SK-N-SH (cell line): Measurements from ENCODE around the gene GAPVD1. TPM values are rescaled to one million over a fixed set of nuclear protein-coding genes. Genes with fewer than 3 reads are reported as not detected.

Experiments
- CTCF ChIA-PET: fragments of 300-600, 350-600 bp; formaldehyde crosslinking; extraction: SDS; loops from one replicate; lab custom pipeline; 2021; lab: Yijun Ruan, JAX
- POLR2A ChIA-PET: fragments of 350-600 bp; sonication (Branson Sonifier 250); formaldehyde crosslinking; extraction: SDS; loops from one replicate; lab custom pipeline; 2020; ENCODE audit warnings: antibody characterized with exemption, inconsistent platforms; lab: Yijun Ruan, JAX
- DNase-seq: peaks from one replicate; pipeline ENCODE4 v3.0.0; 2012
- H2AFZ ChIP-seq: fragments of 200-600 bp; sonication (generic); 2 replicates; pipeline ENCODE4 v1.8.1; 2016; ENCODE audit warnings: antibody characterized with exemption, mild to moderate bottlenecking, low read depth
- H3F3A ChIP-seq: fragments of 200-600 bp; sonication (generic); replicated peaks from 2 replicates; pipeline ENCODE3; 2016; ENCODE audit warnings: antibody characterized with exemption, mild to moderate bottlenecking; ENCODE audit not compliant: insufficient read depth
- H3K27ac ChIP-seq, 2 experiments: fragments of 200-500 bp in 1 of 2; fragments of 200-600 bp in 1 of 2; sonication (Bioruptor generic) in 1 of 2; sonication (generic), shearing (Covaris generic) in 1 of 2; 2 replicates each; pipeline versions ENCODE4 v1.5.1 to v1.6.1; 2014 to 2016; ENCODE audit warnings: low read depth in 2 of 2, inconsistent platforms in 1 of 2, low read length in 1 of 2, mild to moderate bottlenecking in 1 of 2, mixed read lengths in 1 of 2
- H3K27me3 ChIP-seq: fragments of 200-600 bp; sonication (generic), shearing (Covaris generic); 2 replicates; pipeline ENCODE4 v1.6.1; 2016; ENCODE audit warnings: mixed run types; ENCODE audit not compliant: insufficient read depth
- H3K36me3 ChIP-seq, 2 experiments: fragments of 200-500 bp in 1 of 2; fragments of 200-600 bp in 1 of 2; sonication (Bioruptor generic) in 1 of 2; sonication (generic) in 1 of 2; replicated peaks in 1 of 2; 2 replicates each; pipeline versions ENCODE3 to v1.5.1; 2014 to 2016; ENCODE audit warnings: low read length in 1 of 2, mild to moderate bottlenecking in 1 of 2; ENCODE audit not compliant: insufficient read depth in 2 of 2, control insufficient read depth in 1 of 2
- H3K4me1 ChIP-seq, 2 experiments: fragments of 200-500 bp in 1 of 2; fragments of 200-600 bp in 1 of 2; sonication (Bioruptor generic) in 1 of 2; sonication (generic), shearing (Covaris generic) in 1 of 2; 2 replicates each; pipeline versions ENCODE4 v1.5.1 to v1.6.1; 2014 to 2016; ENCODE audit warnings: low read depth in 1 of 2, low read length in 1 of 2, mixed run types in 1 of 2; ENCODE audit not compliant: insufficient read depth in 2 of 2, control insufficient read depth in 1 of 2
- H3K4me2 ChIP-seq: fragments of 200-600 bp; sonication (generic), shearing (Covaris generic); 2 replicates; pipeline ENCODE4 v1.6.1; 2017; ENCODE audit warnings: mixed run types
- H3K4me3 ChIP-seq, 2 experiments: fragments of 200-500 bp in 1 of 2; fragments of 200-600 bp in 1 of 2; sonication (Bioruptor generic) in 1 of 2; sonication (generic), shearing (Covaris generic) in 1 of 2; 2 replicates each; pipeline versions ENCODE4 v1.5.1 to v1.8.1; 2014 to 2016; ENCODE audit warnings: low read depth in 2 of 2, inconsistent platforms in 1 of 2, low read length in 1 of 2, mild to moderate bottlenecking in 1 of 2, mixed read lengths in 1 of 2, moderate library complexity in 1 of 2
- H3K79me2 ChIP-seq: fragments of 200-600 bp; sonication (generic); 2 replicates; pipeline ENCODE4 v1.8.1; 2017; ENCODE audit warnings: mild to moderate bottlenecking; ENCODE audit not compliant: insufficient read depth
- H3K9ac ChIP-seq: fragments of 200-600 bp; sonication (generic); 2 replicates; pipeline ENCODE4 v1.6.1; 2017; ENCODE audit warnings: mixed run types
- H3K9me2 ChIP-seq: fragments of 200-600 bp; sonication (generic); 2 replicates; pipeline ENCODE4 v1.6.1; 2017; ENCODE audit warnings: mixed run types
- H3K9me3 ChIP-seq: fragments of 200-600 bp; sonication (generic); 2 replicates; pipeline ENCODE4 v1.6.1; 2017; ENCODE audit warnings: mixed run types, mild to moderate bottlenecking, moderate library complexity
- H4K20me1 ChIP-seq: fragments of 200-600 bp; sonication (generic); 2 replicates; pipeline ENCODE4 v1.6.1; 2017; ENCODE audit warnings: mild to moderate bottlenecking, mixed run types; ENCODE audit not compliant: insufficient read depth
- EP300 ChIP-seq, 2 experiments: IDR thresholded peaks; 2 replicates each; pipeline versions ENCODE4 v1.4.0 to v1.6.1; 2012; ENCODE audit warnings: borderline replicate concordance in 1 of 2, low read depth in 1 of 2, low read length in 1 of 2
- EZH2phosphoT487 ChIP-seq: fragments of 200-600 bp; sonication (generic); IDR thresholded peaks from 2 replicates; pipeline ENCODE4 v1.6.1; 2017; ENCODE audit warnings: low read depth, mixed run types, mild to moderate bottlenecking, antibody characterized with exemption, moderate library complexity, borderline replicate concordance
- FOXJ3 ChIP-seq: sonication (generic); formaldehyde crosslinking; IDR thresholded peaks from 2 replicates; pipeline ENCODE4 v1.5.1; 2020; ENCODE audit warnings: mild to moderate bottlenecking, missing genetic modification reagents
- JUND ChIP-seq: IDR thresholded peaks from 2 replicates; pipeline ENCODE4 v1.4.0; 2012
- NFIC ChIP-seq: IDR thresholded peaks from 2 replicates; pipeline ENCODE4 v1.4.0; 2012; ENCODE audit warnings: borderline replicate concordance
- POLR2AphosphoS5 ChIP-seq: IDR thresholded peaks from 2 replicates; pipeline ENCODE4 v1.6.1; 2012; ENCODE audit warnings: low read depth, low read length
- RCOR1 ChIP-seq: fragments of 150-350 bp; IDR thresholded peaks from 2 replicates; pipeline ENCODE4 v1.6.1; 2017; ENCODE audit warnings: antibody characterized with exemption, low read length
- TCF12 ChIP-seq: IDR thresholded peaks from 2 replicates; pipeline ENCODE4 v1.4.0; 2012
- TEAD4 ChIP-seq: IDR thresholded peaks from 2 replicates; pipeline ENCODE4 v1.4.0; 2012; ENCODE audit warnings: mild to moderate bottlenecking, borderline replicate concordance; ENCODE audit not compliant: insufficient read depth
- YY1 ChIP-seq: IDR thresholded peaks from 2 replicates; pipeline ENCODE4 v1.4.0; 2012; ENCODE audit warnings: low read depth, mild to moderate bottlenecking
- WGBS: methylation state at CpG from one replicate; pipeline ENCODE4 v1.1.6; 2017; ENCODE audit warnings: low lambda C conversion rate; 5-methylcytosine and 5-hydroxymethylcytosine counted together
- polyA plus RNA-seq, 3 experiments: library from polyadenylated mRNA; depleted of rRNA; stranded (reverse); fragments of >200 nt; gene quantifications; 2 replicates each; pipeline ENCODE4 v1.2.3, GENCODE V29; 2012
- TF ChIP-seq, protein P1 (sequence below): fragments of 200-600 bp; sonication (generic); IDR thresholded peaks from 2 replicates; pipeline ENCODE4 v1.6.1; 2017; ENCODE audit warnings: antibody characterized with exemption, mild to moderate bottlenecking, moderate library complexity
- TF ChIP-seq, protein P2 (sequence below): IDR thresholded peaks from 2 replicates; pipeline ENCODE4; 2012
- TF ChIP-seq, protein P3 (sequence below): IDR thresholded peaks from 2 replicates; pipeline ENCODE4 v1.4.0; 2012; ENCODE audit warnings: low read depth, borderline replicate concordance
- TF ChIP-seq, protein P4 (sequence below): fragments of 150-350 bp; IDR thresholded peaks from 2 replicates; pipeline ENCODE4 v1.6.1; 2017; ENCODE audit warnings: antibody characterized with exemption, low read length, low read depth, borderline replicate concordance
- TF ChIP-seq, protein P5 (sequence below): IDR thresholded peaks from 2 replicates; pipeline ENCODE4 v1.4.0; 2012; ENCODE audit warnings: low read depth
- TF ChIP-seq, protein P6 (sequence below): IDR thresholded peaks from 2 replicates; pipeline ENCODE4 v1.6.1; 2012; ENCODE audit warnings: mild to moderate bottlenecking, low read depth, low read length, moderate library complexity

GAPVD1 gene
- polyA plus RNA-seq, 1 of the 3 experiments (the other 2 are of a cell fraction) = 10.5 TPM

DNA sequence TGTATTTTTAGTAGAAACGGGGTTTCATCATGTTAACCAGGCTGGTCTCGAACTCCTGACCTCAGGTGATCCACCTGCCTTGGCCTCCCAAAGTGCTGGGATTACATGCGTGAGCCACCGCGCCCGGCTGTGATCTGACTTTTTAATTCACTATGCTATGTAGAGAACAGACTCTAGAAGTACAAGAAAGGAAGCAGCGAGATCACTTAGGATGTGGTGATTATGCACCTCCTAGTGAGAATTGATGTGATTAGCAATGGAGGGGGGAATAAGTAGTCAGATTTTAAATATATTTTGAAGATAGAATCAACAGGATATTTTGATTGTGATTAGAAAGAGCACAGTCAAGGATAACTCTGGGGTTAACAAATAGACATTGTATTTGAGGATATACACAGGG is 36.3 kb downstream of the GAPVD1 start:
- peaks cover 11 to 27% of the 10 kb centered on the region in 2 experiments for H3K36me3 ChIP-seq
- no peak for DNase-seq
- CTCF ChIA-PET = no interaction called here
- no peak overlapping the region for H3K4me2 ChIP-seq
- 100% methylated on average over 7 of the region's 7 CpGs for WGBS
- no peaks in the 10 kb centered on the region for H3K9me2 ChIP-seq
- peaks cover 4% of the 10 kb centered on the region; the same call in 1 of the 2 replicates for H4K20me1 ChIP-seq
- no peak overlapping the region for H3K27ac ChIP-seq
- H3K4me1 ChIP-seq = no peaks in the 10 kb centered on the region
- H3K9me3 ChIP-seq = no peaks in the 10 kb centered on the region
- peaks cover 4% of the 10 kb centered on the region for H3F3A ChIP-seq
- POLR2A ChIA-PET = no interaction called here
- no peak overlapping the region for H3K9ac ChIP-seq
- no peak for TF ChIP-seq EP300 (IDR thresholded peaks at IDR 0.05; ENCODE audit: borderline replicate concordance in 1 of 2, low read depth in 1 of 2, low read length in 1 of 2)
- TF ChIP-seq YY1 = no peak
- H3K79me2 ChIP-seq = peaks cover 58% of the 10 kb centered on the region
- no peak overlapping the region for H2AFZ ChIP-seq
- no peaks in the 10 kb centered on the region for H3K27me3 ChIP-seq
- H3K4me3 ChIP-seq = no peak overlapping the region

DNA sequence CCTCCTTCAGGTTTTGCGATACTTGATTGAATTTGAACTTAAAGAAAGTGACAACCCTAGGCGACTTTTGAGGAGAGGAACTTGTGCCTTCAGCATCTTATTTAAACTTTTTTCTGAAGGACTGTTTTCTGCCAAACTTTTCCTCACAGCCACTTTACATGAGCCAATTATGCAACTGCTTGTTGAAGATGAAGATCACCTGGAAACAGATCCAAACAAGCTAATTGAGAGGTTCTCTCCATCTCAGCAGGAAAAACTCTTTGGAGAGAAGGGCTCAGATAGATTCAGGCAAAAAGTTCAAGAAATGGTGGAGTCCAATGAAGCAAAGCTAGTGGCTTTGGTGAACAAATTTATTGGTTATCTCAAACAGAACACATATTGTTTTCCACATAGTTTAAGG is 40.6 kb downstream of the GAPVD1 start:
- Histone ChIP-seq H3K79me2 (peaks cover 20% of the 10 kb centered on the region; the same call in 1 of the 2 replicates), H3K9me2 (no peaks in the 10 kb centered on the region), H3K9ac (no peak overlapping the region), H3K4me3 (no peak overlapping the region), H3K27ac (no peak overlapping the region), H2AFZ (no peak overlapping the region), H3K36me3 (peaks cover 12 to 32% of the 10 kb centered on the region in 2 experiments), H4K20me1 (no peaks in the 10 kb centered on the region), H3F3A (peaks cover 1% of the 10 kb centered on the region), H3K27me3 (no peaks in the 10 kb centered on the region), H3K4me1 (no peaks in the 10 kb centered on the region), H3K4me2 (no peak overlapping the region), H3K9me3 (no peaks in the 10 kb centered on the region)
- DNase-seq = no peak
- TF ChIP-seq, protein P1, sequence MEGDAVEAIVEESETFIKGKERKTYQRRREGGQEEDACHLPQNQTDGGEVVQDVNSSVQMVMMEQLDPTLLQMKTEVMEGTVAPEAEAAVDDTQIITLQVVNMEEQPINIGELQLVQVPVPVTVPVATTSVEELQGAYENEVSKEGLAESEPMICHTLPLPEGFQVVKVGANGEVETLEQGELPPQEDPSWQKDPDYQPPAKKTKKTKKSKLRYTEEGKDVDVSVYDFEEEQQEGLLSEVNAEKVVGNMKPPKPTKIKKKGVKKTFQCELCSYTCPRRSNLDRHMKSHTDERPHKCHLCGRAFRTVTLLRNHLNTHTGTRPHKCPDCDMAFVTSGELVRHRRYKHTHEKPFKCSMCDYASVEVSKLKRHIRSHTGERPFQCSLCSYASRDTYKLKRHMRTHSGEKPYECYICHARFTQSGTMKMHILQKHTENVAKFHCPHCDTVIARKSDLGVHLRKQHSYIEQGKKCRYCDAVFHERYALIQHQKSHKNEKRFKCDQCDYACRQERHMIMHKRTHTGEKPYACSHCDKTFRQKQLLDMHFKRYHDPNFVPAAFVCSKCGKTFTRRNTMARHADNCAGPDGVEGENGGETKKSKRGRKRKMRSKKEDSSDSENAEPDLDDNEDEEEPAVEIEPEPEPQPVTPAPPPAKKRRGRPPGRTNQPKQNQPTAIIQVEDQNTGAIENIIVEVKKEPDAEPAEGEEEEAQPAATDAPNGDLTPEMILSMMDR = no peak
- no peak for TF ChIP-seq JUND
- TF ChIP-seq FOXJ3 = no peak
- no peak for TF ChIP-seq EZH2phosphoT487
- TF ChIP-seq, protein P2, sequence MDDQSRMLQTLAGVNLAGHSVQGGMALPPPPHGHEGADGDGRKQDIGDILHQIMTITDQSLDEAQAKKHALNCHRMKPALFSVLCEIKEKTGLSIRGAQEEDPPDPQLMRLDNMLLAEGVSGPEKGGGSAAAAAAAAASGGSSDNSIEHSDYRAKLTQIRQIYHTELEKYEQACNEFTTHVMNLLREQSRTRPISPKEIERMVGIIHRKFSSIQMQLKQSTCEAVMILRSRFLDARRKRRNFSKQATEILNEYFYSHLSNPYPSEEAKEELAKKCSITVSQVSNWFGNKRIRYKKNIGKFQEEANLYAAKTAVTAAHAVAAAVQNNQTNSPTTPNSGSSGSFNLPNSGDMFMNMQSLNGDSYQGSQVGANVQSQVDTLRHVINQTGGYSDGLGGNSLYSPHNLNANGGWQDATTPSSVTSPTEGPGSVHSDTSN = no peak
- no peak for TF ChIP-seq TCF12
- no peak for TF ChIP-seq RCOR1
- TF ChIP-seq, protein P3, sequence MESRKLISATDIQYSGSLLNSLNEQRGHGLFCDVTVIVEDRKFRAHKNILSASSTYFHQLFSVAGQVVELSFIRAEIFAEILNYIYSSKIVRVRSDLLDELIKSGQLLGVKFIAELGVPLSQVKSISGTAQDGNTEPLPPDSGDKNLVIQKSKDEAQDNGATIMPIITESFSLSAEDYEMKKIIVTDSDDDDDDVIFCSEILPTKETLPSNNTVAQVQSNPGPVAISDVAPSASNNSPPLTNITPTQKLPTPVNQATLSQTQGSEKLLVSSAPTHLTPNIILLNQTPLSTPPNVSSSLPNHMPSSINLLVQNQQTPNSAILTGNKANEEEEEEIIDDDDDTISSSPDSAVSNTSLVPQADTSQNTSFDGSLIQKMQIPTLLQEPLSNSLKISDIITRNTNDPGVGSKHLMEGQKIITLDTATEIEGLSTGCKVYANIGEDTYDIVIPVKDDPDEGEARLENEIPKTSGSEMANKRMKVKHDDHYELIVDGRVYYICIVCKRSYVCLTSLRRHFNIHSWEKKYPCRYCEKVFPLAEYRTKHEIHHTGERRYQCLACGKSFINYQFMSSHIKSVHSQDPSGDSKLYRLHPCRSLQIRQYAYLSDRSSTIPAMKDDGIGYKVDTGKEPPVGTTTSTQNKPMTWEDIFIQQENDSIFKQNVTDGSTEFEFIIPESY = no peak
- TF ChIP-seq, protein P4, sequence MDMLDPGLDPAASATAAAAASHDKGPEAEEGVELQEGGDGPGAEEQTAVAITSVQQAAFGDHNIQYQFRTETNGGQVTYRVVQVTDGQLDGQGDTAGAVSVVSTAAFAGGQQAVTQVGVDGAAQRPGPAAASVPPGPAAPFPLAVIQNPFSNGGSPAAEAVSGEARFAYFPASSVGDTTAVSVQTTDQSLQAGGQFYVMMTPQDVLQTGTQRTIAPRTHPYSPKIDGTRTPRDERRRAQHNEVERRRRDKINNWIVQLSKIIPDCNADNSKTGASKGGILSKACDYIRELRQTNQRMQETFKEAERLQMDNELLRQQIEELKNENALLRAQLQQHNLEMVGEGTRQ = no peak
- no peak for TF ChIP-seq NFIC
- no peak for TF ChIP-seq POLR2AphosphoS5
- TF ChIP-seq, protein P5, sequence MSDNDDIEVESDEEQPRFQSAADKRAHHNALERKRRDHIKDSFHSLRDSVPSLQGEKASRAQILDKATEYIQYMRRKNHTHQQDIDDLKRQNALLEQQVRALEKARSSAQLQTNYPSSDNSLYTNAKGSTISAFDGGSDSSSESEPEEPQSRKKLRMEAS = no peak
- TF ChIP-seq, protein P6, sequence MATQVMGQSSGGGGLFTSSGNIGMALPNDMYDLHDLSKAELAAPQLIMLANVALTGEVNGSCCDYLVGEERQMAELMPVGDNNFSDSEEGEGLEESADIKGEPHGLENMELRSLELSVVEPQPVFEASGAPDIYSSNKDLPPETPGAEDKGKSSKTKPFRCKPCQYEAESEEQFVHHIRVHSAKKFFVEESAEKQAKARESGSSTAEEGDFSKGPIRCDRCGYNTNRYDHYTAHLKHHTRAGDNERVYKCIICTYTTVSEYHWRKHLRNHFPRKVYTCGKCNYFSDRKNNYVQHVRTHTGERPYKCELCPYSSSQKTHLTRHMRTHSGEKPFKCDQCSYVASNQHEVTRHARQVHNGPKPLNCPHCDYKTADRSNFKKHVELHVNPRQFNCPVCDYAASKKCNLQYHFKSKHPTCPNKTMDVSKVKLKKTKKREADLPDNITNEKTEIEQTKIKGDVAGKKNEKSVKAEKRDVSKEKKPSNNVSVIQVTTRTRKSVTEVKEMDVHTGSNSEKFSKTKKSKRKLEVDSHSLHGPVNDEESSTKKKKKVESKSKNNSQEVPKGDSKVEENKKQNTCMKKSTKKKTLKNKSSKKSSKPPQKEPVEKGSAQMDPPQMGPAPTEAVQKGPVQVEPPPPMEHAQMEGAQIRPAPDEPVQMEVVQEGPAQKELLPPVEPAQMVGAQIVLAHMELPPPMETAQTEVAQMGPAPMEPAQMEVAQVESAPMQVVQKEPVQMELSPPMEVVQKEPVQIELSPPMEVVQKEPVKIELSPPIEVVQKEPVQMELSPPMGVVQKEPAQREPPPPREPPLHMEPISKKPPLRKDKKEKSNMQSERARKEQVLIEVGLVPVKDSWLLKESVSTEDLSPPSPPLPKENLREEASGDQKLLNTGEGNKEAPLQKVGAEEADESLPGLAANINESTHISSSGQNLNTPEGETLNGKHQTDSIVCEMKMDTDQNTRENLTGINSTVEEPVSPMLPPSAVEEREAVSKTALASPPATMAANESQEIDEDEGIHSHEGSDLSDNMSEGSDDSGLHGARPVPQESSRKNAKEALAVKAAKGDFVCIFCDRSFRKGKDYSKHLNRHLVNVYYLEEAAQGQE = no peak
- no peak for TF ChIP-seq TEAD4
- POLR2A ChIA-PET = no interaction called here
- CTCF ChIA-PET = no interaction called here
- 86% methylated on average over 2 of the region's 2 CpGs for WGBS
